Measurements from ENCODE around the gene IL15RA.

IL15RA gene

GRCh38 chr10:5906651-5907050 is 70.7 kb downstream of the IL15RA start:
- H3K4me3 ChIP-seq (ENCODE audit: low read depth, low read length), result no peak overlapping the region
- no peak for TF ChIP-seq CTCF (IDR thresholded peaks at IDR 0.05; ENCODE audit: low read depth, low read length, missing control alignments)
- no peak for DNase-seq (ENCODE audit: low read depth)

GRCh38 chr10:5905854-5906507 is 71.4 kb downstream of the IL15RA start:
- TF ChIP-seq CTCF (IDR thresholded peaks at IDR 0.05; ENCODE audit: low read depth, low read length, missing control alignments), result no peak
- no peak for DNase-seq (ENCODE audit: low read depth)
- no peak overlapping the region for H3K4me3 ChIP-seq (ENCODE audit: low read depth, low read length)

- no peak overlapping the region; the same call in 1 of the 2 replicates for H3K4me3 ChIP-seq (ENCODE audit: low read depth, low read length)
- peak; percentile 77 for DNase-seq (ENCODE audit: low read depth)
Measured at GRCh38 chr10:5904227-5904626, 73.1 kb downstream of the IL15RA start.

GRCh38 chr10:5903563-5903962 is 73.8 kb downstream of the IL15RA start:
- no peak for TF ChIP-seq CTCF (IDR thresholded peaks at IDR 0.05; ENCODE audit: low read depth, low read length, missing control alignments)
- DNase-seq (ENCODE audit: low read depth), result no peak
- no peak overlapping the region for H3K4me3 ChIP-seq (ENCODE audit: low read depth, low read length)

More at GRCh38 chr10:5904227-5904626, 73.1 kb downstream of the IL15RA start:
- no peak for TF ChIP-seq CTCF (IDR thresholded peaks at IDR 0.05; ENCODE audit: low read depth, low read length, missing control alignments)

- no peak overlapping the region for H3K4me3 ChIP-seq (ENCODE audit: low read depth, low read length)
- no peak for TF ChIP-seq CTCF (IDR thresholded peaks at IDR 0.05; ENCODE audit: low read depth, low read length, missing control alignments)
- no peak for DNase-seq (ENCODE audit: low read depth)
Measured at GRCh38 chr10:5902511-5903274, 74.7 kb downstream of the IL15RA start.

All from GM12864 (cell line).